HepG2 (cell line): ENCODE results near the gene CCDC38. TPM values are rescaled to one million over a fixed set of nuclear protein-coding genes. Genes with fewer than 3 reads are reported as not detected.

Source experiments
- AHR ChIP-seq: IDR thresholded peaks from 2 replicates; pipeline ENCODE4 v1.6.1; 2018; ENCODE audit warnings: missing genetic modification reagents, missing compliant biosample characterization
- ATF7-NPFF ChIP-seq: sonication (generic); formaldehyde crosslinking; IDR thresholded peaks from 2 replicates; pipeline ENCODE4 v1.8.1; 2023; ENCODE audit warnings: mild to moderate bottlenecking, low read depth, missing genetic modification reagents, moderate library complexity
- ESRRA ChIP-seq: sonication (generic); formaldehyde crosslinking; IDR thresholded peaks from 2 replicates; pipeline ENCODE4 v1.5.1; 2020; ENCODE audit warnings: mild to moderate bottlenecking, low read depth, missing genetic modification reagents
- HDAC1 ChIP-seq: sonication (generic); formaldehyde crosslinking; IDR thresholded peaks from 2 replicates; pipeline ENCODE4 v1.5.1; 2020; ENCODE audit warnings: mild to moderate bottlenecking, missing genetic modification reagents
- HOMEZ ChIP-seq: IDR thresholded peaks from 2 replicates; pipeline ENCODE4 v1.6.1; 2016; ENCODE audit warnings: low read depth
- JUNB ChIP-seq: sonication (generic); formaldehyde crosslinking; IDR thresholded peaks from 2 replicates; pipeline ENCODE4 v1.8.0; 2022; ENCODE audit warnings: missing genetic modification reagents, mild to moderate bottlenecking, borderline replicate concordance
- KDM6A ChIP-seq: IDR thresholded peaks from 2 replicates; pipeline ENCODE4 v1.6.1; 2016; ENCODE audit warnings: low read depth
- MAFF ChIP-seq: IDR thresholded peaks from 2 replicates; pipeline ENCODE4 v1.6.1; 2011; ENCODE audit warnings: low read depth, low read length, improper control_type of control experiment
- MIER2 ChIP-seq: IDR thresholded peaks from 2 replicates; pipeline ENCODE4 v1.6.1; 2016; ENCODE audit warnings: missing biosample characterization, missing genetic modification reagents
- MYC ChIP-seq: sonication (generic); formaldehyde crosslinking; IDR thresholded peaks from 2 replicates; pipeline ENCODE4 v1.9.0; 2021; ENCODE audit warnings: missing genetic modification reagents, borderline replicate concordance
- NKX3-1 ChIP-seq: sonication (generic); formaldehyde crosslinking; IDR thresholded peaks from 2 replicates; pipeline ENCODE4 v1.5.0; 2020; ENCODE audit warnings: missing genetic modification reagents
- POGK ChIP-seq: sonication (generic); formaldehyde crosslinking; conservative IDR thresholded peaks from 2 replicates; pipeline ENCODE4 v1.8.0; 2022; ENCODE audit warnings: mild to moderate bottlenecking, moderate library complexity, missing genetic modification reagents
- PPARG ChIP-seq: conservative IDR thresholded peaks from 2 replicates; pipeline ENCODE4 v1.6.1; 2016; ENCODE audit warnings: missing biosample characterization, missing genetic modification reagents
- RFXAP ChIP-seq: sonication (generic); formaldehyde crosslinking; IDR thresholded peaks from 2 replicates; pipeline ENCODE4 v1.4.0; 2020; ENCODE audit warnings: missing genetic modification reagents, borderline replicate concordance
- SOX13 ChIP-seq, 3 experiments: fragments of 450-650 bp in 1 of 3; sonication (generic) in 1 of 3; formaldehyde crosslinking in 1 of 3; IDR thresholded peaks in 2 of 3; conservative IDR thresholded peaks in 1 of 3; 2 replicates each; pipeline versions ENCODE4 v1.5.0 to v1.6.1; 2016 to 2020; ENCODE audit warnings: antibody characterized with exemption in 1 of 3, mild to moderate bottlenecking in 1 of 3, missing compliant biosample characterization in 1 of 3, missing genetic modification reagents in 1 of 3, moderate library complexity in 1 of 3
- TBX2 ChIP-seq: sonication (generic); formaldehyde crosslinking; IDR thresholded peaks from 2 replicates; pipeline ENCODE4 v1.5.0; 2020; ENCODE audit warnings: missing genetic modification reagents, mild to moderate bottlenecking, borderline replicate concordance
- polyA plus RNA-seq, 8 experiments: library from polyadenylated mRNA; depleted of rRNA in 3 of 8; stranded (reverse) in 7 of 8; unstranded in 1 of 8; fragments of >200 nt; fragmentation: Illumina TruSeq in 4 of 8; extraction: Trizol in 4 of 8; gene quantifications; 2 replicates each; pipeline versions ENCODE4 v1.2.1 to v1.2.3, GENCODE V29; 2011 to 2016; ENCODE audit warnings: low read depth in 4 of 8, missing spikeins in 1 of 8, mixed read lengths in 1 of 8; ENCODE audit not compliant: insufficient read depth in 1 of 8
- total RNA-seq, 5 experiments: library from RNA; depleted of rRNA; stranded (reverse); fragments of >200 nt; fragmentation: Illumina TruSeq; extraction: Trizol; gene quantifications; 2 replicates each; pipeline ENCODE4 v1.2.3, GENCODE V29; 2016; ENCODE audit warnings: low read depth in 1 of 5
- TF ChIP-seq, protein P1 (sequence below): IDR thresholded peaks from 2 replicates; pipeline ENCODE4 v1.6.1; 2016; ENCODE audit warnings: missing compliant biosample characterization, missing genetic modification reagents, borderline replicate concordance
- TF ChIP-seq, protein P2 (sequence below): IDR thresholded peaks from 2 replicates; pipeline ENCODE4 v1.6.1; 2016; ENCODE audit warnings: low read depth, missing genetic modification reagents, missing compliant biosample characterization
- TF ChIP-seq, protein P3 (sequence below): sonication (generic); formaldehyde crosslinking; IDR thresholded peaks from 2 replicates; pipeline ENCODE4 v1.4.0; 2020; ENCODE audit warnings: mild to moderate bottlenecking, missing genetic modification reagents

CCDC38 gene
- total and polyA plus RNA-seq, 2 of the 13 experiments (the other 11 are each of a cell fraction or from before 2014, with no cell fraction given), result 0.24 to 0.32 TPM

DNA sequence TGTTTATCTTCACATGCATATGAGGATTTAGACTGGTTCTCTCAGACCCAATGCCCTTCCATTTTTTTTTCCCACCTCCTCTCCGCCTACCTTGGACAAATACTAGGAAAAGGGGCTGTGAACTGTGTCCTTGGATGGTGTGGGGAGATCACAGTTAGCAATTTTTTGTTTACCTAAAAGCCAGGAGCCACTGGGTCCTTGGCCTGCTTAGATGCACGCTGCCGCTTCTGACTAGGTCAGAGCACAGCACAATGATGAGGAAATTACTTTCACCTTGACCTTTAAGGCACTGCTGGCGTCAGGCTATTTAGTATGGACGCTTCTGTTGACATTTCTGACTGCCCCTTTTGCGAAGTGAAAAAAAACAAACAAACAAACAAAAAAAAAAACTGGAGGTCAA, 1.9 kb downstream of the CCDC38 start (continued):
- TF ChIP-seq, protein P1, sequence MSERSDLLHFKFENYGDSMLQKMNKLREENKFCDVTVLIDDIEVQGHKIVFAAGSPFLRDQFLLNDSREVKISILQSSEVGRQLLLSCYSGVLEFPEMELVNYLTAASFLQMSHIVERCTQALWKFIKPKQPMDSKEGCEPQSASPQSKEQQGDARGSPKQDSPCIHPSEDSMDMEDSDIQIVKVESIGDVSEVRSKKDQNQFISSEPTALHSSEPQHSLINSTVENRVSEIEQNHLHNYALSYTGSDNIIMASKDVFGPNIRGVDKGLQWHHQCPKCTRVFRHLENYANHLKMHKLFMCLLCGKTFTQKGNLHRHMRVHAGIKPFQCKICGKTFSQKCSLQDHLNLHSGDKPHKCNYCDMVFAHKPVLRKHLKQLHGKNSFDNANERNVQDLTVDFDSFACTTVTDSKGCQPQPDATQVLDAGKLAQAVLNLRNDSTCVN (CRISPR knock-in tag), result no peak
- TF ChIP-seq SOX13 (IDR thresholded peaks at IDR 0.05) (peak; percentile 89), SOX13 (CRISPR knock-in tag; conservative IDR thresholded peaks at IDR 0.05 in 1 of 2, IDR thresholded peaks at IDR 0.05 in 1 of 2) (peak in 1 of 2 experiments; percentile 96; a peak in 2 of 4 replicates), MIER2 (CRISPR knock-in tag) (peak; percentile 42; the same call in 1 of the 2 replicates), PPARG (CRISPR knock-in tag) (peak; percentile 89), JUNB (CRISPR knock-in tag) (0 out of 2 replicates have a peak, but pooled peaks have one; percentile 37), ATF7-NPFF (peak; percentile 36; the same call in 1 of the 2 replicates), TBX2 (CRISPR knock-in tag) (peak; percentile 100), AHR (CRISPR knock-in tag) (peak; percentile 40; the same call in 1 of the 2 replicates), MYC (CRISPR knock-in tag) (peak; percentile 73; the same call in 1 of the 2 replicates), MAFF (peak; percentile 50; the same call in 1 of the 2 replicates), POGK (CRISPR knock-in tag) (peak; percentile 60; the same call in 1 of the 2 replicates), NKX3-1 (CRISPR knock-in tag) (0 out of 2 replicates have a peak, but pooled peaks have one; percentile 54), HOMEZ (CRISPR knock-in tag) (peak; percentile 76), KDM6A (CRISPR knock-in tag) (peak; percentile 74; the same call in 1 of the 2 replicates), ESRRA (CRISPR knock-in tag) (peak; percentile 94), HDAC1 (CRISPR knock-in tag) (peak; percentile 95), RFXAP (CRISPR knock-in tag) (0 out of 2 replicates have a peak, but pooled peaks have one; percentile 59)
- TF ChIP-seq, protein P2, sequence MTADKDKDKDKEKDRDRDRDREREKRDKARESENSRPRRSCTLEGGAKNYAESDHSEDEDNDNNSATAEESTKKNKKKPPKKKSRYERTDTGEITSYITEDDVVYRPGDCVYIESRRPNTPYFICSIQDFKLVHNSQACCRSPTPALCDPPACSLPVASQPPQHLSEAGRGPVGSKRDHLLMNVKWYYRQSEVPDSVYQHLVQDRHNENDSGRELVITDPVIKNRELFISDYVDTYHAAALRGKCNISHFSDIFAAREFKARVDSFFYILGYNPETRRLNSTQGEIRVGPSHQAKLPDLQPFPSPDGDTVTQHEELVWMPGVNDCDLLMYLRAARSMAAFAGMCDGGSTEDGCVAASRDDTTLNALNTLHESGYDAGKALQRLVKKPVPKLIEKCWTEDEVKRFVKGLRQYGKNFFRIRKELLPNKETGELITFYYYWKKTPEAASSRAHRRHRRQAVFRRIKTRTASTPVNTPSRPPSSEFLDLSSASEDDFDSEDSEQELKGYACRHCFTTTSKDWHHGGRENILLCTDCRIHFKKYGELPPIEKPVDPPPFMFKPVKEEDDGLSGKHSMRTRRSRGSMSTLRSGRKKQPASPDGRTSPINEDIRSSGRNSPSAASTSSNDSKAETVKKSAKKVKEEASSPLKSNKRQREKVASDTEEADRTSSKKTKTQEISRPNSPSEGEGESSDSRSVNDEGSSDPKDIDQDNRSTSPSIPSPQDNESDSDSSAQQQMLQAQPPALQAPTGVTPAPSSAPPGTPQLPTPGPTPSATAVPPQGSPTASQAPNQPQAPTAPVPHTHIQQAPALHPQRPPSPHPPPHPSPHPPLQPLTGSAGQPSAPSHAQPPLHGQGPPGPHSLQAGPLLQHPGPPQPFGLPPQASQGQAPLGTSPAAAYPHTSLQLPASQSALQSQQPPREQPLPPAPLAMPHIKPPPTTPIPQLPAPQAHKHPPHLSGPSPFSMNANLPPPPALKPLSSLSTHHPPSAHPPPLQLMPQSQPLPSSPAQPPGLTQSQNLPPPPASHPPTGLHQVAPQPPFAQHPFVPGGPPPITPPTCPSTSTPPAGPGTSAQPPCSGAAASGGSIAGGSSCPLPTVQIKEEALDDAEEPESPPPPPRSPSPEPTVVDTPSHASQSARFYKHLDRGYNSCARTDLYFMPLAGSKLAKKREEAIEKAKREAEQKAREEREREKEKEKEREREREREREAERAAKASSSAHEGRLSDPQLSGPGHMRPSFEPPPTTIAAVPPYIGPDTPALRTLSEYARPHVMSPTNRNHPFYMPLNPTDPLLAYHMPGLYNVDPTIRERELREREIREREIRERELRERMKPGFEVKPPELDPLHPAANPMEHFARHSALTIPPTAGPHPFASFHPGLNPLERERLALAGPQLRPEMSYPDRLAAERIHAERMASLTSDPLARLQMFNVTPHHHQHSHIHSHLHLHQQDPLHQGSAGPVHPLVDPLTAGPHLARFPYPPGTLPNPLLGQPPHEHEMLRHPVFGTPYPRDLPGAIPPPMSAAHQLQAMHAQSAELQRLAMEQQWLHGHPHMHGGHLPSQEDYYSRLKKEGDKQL (CRISPR knock-in tag), result peak; percentile 94
- TF ChIP-seq, protein P3, sequence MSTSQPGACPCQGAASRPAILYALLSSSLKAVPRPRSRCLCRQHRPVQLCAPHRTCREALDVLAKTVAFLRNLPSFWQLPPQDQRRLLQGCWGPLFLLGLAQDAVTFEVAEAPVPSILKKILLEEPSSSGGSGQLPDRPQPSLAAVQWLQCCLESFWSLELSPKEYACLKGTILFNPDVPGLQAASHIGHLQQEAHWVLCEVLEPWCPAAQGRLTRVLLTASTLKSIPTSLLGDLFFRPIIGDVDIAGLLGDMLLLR (CRISPR knock-in tag), result no peak
